GM23338 (cell line): ENCODE results near the gene THSD1. TPM values are rescaled to one million over a fixed set of nuclear protein-coding genes. Genes with fewer than 3 reads are reported as not detected.
A peak's percentile ranks its signal among the peaks of the same experiment; 100 is the strongest.

Source experiments
- ATAC-seq: fragments of 200-7000 bp; cut with Tn5 transposase; 3 replicates; pipeline ENCODE4 v1.9.1; 2020
- DNase-seq: peaks from one replicate; pipeline ENCODE4 v3.0.0-alpha.2; 2015; ENCODE audit warnings: low spot score
- H2AFZ ChIP-seq: fragments of 200-600 bp; sonication (generic); 2 replicates; pipeline ENCODE4 v1.8.0; 2016; ENCODE audit warnings: antibody characterized with exemption, mild to moderate bottlenecking, moderate library complexity
- H3F3A ChIP-seq: fragments of 200-600 bp; sonication (generic); replicated peaks from 2 replicates; pipeline ENCODE4 v1.8.0; 2017; ENCODE audit warnings: antibody characterized with exemption, mixed run types, low read depth
- H3K27ac ChIP-seq: fragments of 200-600 bp; sonication (generic); 2 replicates; pipeline ENCODE4 v1.6.1; 2016; ENCODE audit warnings: low read depth
- H3K27me3 ChIP-seq: fragments of 200-600 bp; sonication (generic); 2 replicates; pipeline ENCODE4 v1.8.0; 2016; ENCODE audit warnings: mild to moderate bottlenecking, mixed run types, moderate library complexity; ENCODE audit not compliant: insufficient read depth
- H3K36me3 ChIP-seq: fragments of 200-600 bp; sonication (generic); 2 replicates; pipeline ENCODE4 v1.8.0; 2016; ENCODE audit warnings: mild to moderate bottlenecking; ENCODE audit not compliant: insufficient read depth
- H3K4me1 ChIP-seq: fragments of 200-600 bp; sonication (generic); 2 replicates; pipeline ENCODE4 v1.8.0; 2016; ENCODE audit warnings: mild to moderate bottlenecking, moderate library complexity; ENCODE audit not compliant: insufficient read depth
- H3K4me2 ChIP-seq: fragments of 200-600 bp; sonication (generic); 2 replicates; pipeline ENCODE4 v1.7.1; 2017; ENCODE audit warnings: mixed run types
- H3K4me3 ChIP-seq: fragments of 200-600 bp; sonication (generic); 2 replicates; pipeline ENCODE4 v1.6.1; 2016; ENCODE audit warnings: mixed run types
- H3K79me2 ChIP-seq: fragments of 200-600 bp; sonication (generic); replicated peaks from 2 replicates; pipeline ENCODE4 v1.8.0; 2017; ENCODE audit warnings: mild to moderate bottlenecking; ENCODE audit not compliant: insufficient read depth
- H3K9me2 ChIP-seq: fragments of 200-600 bp; sonication (generic); 2 replicates; pipeline ENCODE4 v1.8.0; 2017; ENCODE audit not compliant: insufficient read depth
- H4K20me1 ChIP-seq: fragments of 200-600 bp; sonication (generic); replicated peaks from 2 replicates; pipeline ENCODE4 v1.8.0; 2017; ENCODE audit warnings: mild to moderate bottlenecking; ENCODE audit not compliant: insufficient read depth
- H3K27ac Mint-ChIP-seq: 2 replicates; pipeline ENCODE4 v1.8.0; 2020; ENCODE audit warnings: inconsistent platforms, mild to moderate bottlenecking, moderate library complexity, mixed read lengths
- H3K27me3 Mint-ChIP-seq: 3 replicates; pipeline ENCODE4 v1.8.0; 2022; ENCODE audit warnings: low read depth, mild to moderate bottlenecking, moderate library complexity, mixed read lengths, inconsistent platforms; ENCODE audit not compliant: insufficient read depth, poor library complexity
- H3K36me3 Mint-ChIP-seq: 3 replicates; pipeline ENCODE4 v1.8.0; 2021; ENCODE audit warnings: low read depth, mild to moderate bottlenecking, inconsistent platforms, moderate library complexity, mixed read lengths
- H3K4me1 Mint-ChIP-seq: 3 replicates; pipeline ENCODE4 v1.8.0; 2020; ENCODE audit warnings: mild to moderate bottlenecking, inconsistent platforms, mixed read lengths
- H3K4me3 Mint-ChIP-seq: 3 replicates; pipeline ENCODE4 v1.8.0; 2021; ENCODE audit warnings: moderate library complexity, mild to moderate bottlenecking, inconsistent platforms, mixed read lengths
- H3K9me3 Mint-ChIP-seq: 3 replicates; pipeline ENCODE4 v1.8.0; 2020; ENCODE audit warnings: moderate library complexity, mild to moderate bottlenecking, inconsistent platforms, mixed read lengths
- CREB1 ChIP-seq: fragments of 250-450 bp; sonication (Bioruptor Pico); IDR thresholded peaks from 2 replicates; pipeline ENCODE4 v1.5.0; 2020; ENCODE audit warnings: low read depth, mild to moderate bottlenecking, moderate library complexity
- CTCF ChIP-seq, 2 experiments: fragments of 200-600 bp in 1 of 2; sonication (generic) in 1 of 2; conservative IDR thresholded peaks; 2 replicates each; pipeline versions ENCODE4 v1.5.1 to v1.6.1; 2016 to 2017; ENCODE audit warnings: antibody characterized with exemption in 2 of 2, low read depth in 2 of 2, mild to moderate bottlenecking in 2 of 2, moderate library complexity in 1 of 2
- ETS1 ChIP-seq: IDR thresholded peaks from 2 replicates; pipeline ENCODE4 v1.6.1; 2016; ENCODE audit warnings: antibody characterized with exemption
- EZH2 ChIP-seq: fragments of 200-600 bp; sonication (generic); IDR thresholded peaks from one replicate; pipeline ENCODE4 v1.8.0; 2017; ENCODE audit warnings: antibody characterized with exemption, mild to moderate bottlenecking, low read depth; ENCODE audit not compliant: unreplicated experiment
- EZH2phosphoT487 ChIP-seq: fragments of 200-600 bp; sonication (generic); IDR thresholded peaks from one replicate; pipeline ENCODE4 v1.8.1; 2018; ENCODE audit warnings: antibody characterized with exemption; ENCODE audit not compliant: unreplicated experiment
- JUNB ChIP-seq: IDR thresholded peaks from one replicate; pipeline ENCODE4 v1.6.1; 2016; ENCODE audit warnings: antibody characterized with exemption; ENCODE audit not compliant: unreplicated experiment
- NANOG ChIP-seq: IDR thresholded peaks from 2 replicates; pipeline ENCODE4 v1.6.1; 2016; ENCODE audit warnings: antibody characterized with exemption, borderline replicate concordance
- POLR2AphosphoS5 ChIP-seq: IDR thresholded peaks from 2 replicates; pipeline ENCODE4 v1.6.1; 2016; ENCODE audit warnings: antibody characterized with exemption, low read depth
- REST ChIP-seq: IDR thresholded peaks from one replicate; pipeline ENCODE4 v1.6.1; 2018; ENCODE audit warnings: antibody characterized with exemption; ENCODE audit not compliant: unreplicated experiment
- STAT1 ChIP-seq: IDR thresholded peaks from one replicate; pipeline ENCODE4 v1.6.1; 2016; ENCODE audit warnings: antibody characterized with exemption; ENCODE audit not compliant: unreplicated experiment
- ZNF114 ChIP-seq: fragments of 250-450 bp; sonication (Bioruptor Pico); IDR thresholded peaks from 2 replicates; pipeline ENCODE4 v1.5.0; 2020; ENCODE audit warnings: mild to moderate bottlenecking, moderate library complexity
- ZNF331 ChIP-seq: fragments of 250-450 bp; sonication (Bioruptor Pico); IDR thresholded peaks from 2 replicates; pipeline ENCODE4 v1.5.0; 2020; ENCODE audit warnings: low read depth, mild to moderate bottlenecking, moderate library complexity
- polyA plus RNA-seq: library from polyadenylated mRNA; unstranded; fragments of >200 nt; fragmentation: Nextera tagmentation; extraction: Ambion mirVana; gene quantifications from 2 replicates; pipeline ENCODE4 v1.2.1, GENCODE V29; 2016
- total RNA-seq: library from RNA; depleted of rRNA; stranded (reverse); fragments of >200 nt; shearing (Covaris generic); gene quantifications from 2 replicates; pipeline ENCODE4 v1.2.3, GENCODE V29; 2014
- TF ChIP-seq, protein P1 (sequence below): fragments of 250-450 bp; sonication (Bioruptor Pico); IDR thresholded peaks from 2 replicates; pipeline ENCODE4 v1.5.0; 2020; ENCODE audit warnings: mild to moderate bottlenecking, moderate library complexity

Gene THSD1
- total and polyA plus RNA-seq, 2 experiments from 2014 or later, result 0.69 TPM; not detected in 1

DNA sequence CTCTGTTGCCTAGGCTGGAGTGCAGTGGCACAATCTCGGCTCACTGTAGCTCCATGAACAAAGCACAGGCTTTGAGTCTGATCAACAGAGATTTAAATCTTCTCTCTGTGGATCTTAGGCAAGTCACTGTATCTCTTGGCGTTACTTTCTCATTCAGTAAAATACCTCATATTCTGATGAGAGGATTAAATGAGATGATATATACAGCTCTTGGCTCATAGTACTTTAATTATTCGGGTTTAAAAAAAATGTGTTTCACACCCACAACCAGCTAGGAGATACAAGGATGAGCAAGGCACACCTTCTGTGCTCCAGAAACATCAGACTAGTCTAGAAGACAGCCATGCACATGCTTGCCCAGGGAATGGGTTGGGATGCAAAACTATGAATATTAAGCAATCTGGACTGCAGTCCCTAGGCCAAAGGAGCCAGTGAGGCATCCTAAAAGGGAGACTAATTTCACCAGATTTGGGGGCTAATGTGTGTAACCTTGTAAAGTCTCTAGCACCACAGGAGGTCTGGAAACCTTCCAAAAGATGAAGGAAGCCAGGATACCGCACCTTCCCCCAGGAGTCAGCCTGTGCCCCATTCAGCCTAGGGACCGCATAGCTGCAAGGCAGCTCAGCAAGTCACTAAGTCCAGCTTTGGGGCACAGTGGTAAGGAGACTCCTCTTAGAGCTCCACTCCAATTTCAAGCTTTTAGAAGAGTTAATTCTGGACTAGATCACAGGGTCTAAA is 42.0 kb upstream of the THSD1 start:
- Histone ChIP-seq H3K4me1 (peaks cover 11% of the 10 kb centered on the region; the same call in 1 of the 2 replicates), H4K20me1 (peaks cover 15% of the 10 kb centered on the region; the same call in 1 of the 2 replicates), H3F3A (no peaks in the 10 kb centered on the region), H3K27ac (no peak overlapping the region), H3K4me2 (no peak overlapping the region), H3K79me2 (peaks cover 53% of the 10 kb centered on the region), H3K27me3 (no peaks in the 10 kb centered on the region), H3K36me3 (no peaks in the 10 kb centered on the region), H3K4me3 (no peak overlapping the region), H2AFZ (no peak overlapping the region), H3K9me2 (no peaks in the 10 kb centered on the region)
- no peak for TF ChIP-seq JUNB
- TF ChIP-seq, protein P1, sequence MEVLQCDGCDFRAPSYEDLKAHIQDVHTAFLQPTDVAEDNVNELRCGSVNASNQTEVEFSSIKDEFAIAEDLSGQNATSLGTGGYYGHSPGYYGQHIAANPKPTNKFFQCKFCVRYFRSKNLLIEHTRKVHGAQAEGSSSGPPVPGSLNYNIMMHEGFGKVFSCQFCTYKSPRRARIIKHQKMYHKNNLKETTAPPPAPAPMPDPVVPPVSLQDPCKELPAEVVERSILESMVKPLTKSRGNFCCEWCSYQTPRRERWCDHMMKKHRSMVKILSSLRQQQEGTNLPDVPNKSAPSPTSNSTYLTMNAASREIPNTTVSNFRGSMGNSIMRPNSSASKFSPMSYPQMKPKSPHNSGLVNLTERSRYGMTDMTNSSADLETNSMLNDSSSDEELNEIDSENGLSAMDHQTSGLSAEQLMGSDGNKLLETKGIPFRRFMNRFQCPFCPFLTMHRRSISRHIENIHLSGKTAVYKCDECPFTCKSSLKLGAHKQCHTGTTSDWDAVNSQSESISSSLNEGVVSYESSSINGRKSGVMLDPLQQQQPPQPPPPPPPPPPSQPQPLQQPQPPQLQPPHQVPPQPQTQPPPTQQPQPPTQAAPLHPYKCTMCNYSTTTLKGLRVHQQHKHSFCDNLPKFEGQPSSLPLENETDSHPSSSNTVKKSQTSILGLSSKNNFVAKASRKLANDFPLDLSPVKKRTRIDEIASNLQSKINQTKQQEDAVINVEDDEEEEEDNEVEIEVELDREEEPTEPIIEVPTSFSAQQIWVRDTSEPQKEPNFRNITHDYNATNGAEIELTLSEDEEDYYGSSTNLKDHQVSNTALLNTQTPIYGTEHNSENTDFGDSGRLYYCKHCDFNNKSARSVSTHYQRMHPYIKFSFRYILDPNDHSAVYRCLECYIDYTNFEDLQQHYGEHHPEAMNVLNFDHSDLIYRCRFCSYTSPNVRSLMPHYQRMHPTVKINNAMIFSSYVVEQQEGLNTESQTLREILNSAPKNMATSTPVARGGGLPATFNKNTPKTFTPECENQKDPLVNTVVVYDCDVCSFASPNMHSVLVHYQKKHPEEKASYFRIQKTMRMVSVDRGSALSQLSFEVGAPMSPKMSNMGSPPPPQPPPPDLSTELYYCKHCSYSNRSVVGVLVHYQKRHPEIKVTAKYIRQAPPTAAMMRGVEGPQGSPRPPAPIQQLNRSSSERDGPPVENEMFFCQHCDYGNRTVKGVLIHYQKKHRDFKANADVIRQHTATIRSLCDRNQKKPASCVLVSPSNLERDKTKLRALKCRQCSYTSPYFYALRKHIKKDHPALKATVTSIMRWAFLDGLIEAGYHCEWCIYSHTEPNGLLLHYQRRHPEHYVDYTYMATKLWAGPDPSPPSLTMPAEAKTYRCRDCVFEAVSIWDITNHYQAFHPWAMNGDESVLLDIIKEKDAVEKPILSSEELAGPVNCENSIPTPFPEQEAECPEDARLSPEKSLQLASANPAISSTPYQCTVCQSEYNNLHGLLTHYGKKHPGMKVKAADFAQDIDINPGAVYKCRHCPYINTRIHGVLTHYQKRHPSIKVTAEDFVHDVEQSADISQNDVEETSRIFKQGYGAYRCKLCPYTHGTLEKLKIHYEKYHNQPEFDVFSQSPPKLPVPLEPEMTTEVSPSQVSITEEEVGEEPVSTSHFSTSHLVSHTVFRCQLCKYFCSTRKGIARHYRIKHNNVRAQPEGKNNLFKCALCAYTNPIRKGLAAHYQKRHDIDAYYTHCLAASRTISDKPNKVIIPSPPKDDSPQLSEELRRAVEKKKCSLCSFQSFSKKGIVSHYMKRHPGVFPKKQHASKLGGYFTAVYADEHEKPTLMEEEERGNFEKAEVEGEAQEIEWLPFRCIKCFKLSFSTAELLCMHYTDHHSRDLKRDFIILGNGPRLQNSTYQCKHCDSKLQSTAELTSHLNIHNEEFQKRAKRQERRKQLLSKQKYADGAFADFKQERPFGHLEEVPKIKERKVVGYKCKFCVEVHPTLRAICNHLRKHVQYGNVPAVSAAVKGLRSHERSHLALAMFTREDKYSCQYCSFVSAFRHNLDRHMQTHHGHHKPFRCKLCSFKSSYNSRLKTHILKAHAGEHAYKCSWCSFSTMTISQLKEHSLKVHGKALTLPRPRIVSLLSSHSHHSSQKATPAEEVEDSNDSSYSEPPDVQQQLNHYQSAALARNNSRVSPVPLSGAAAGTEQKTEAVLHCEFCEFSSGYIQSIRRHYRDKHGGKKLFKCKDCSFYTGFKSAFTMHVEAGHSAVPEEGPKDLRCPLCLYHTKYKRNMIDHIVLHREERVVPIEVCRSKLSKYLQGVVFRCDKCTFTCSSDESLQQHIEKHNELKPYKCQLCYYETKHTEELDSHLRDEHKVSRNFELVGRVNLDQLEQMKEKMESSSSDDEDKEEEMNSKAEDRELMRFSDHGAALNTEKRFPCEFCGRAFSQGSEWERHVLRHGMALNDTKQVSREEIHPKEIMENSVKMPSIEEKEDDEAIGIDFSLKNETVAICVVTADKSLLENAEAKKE (CRISPR knock-in tag), result no peak
- no peak for TF ChIP-seq REST
- no peak for TF ChIP-seq CREB1 (CRISPR knock-in tag)
- TF ChIP-seq ETS1, result no peak
- TF ChIP-seq ZNF331 (CRISPR knock-in tag), result no peak
- TF ChIP-seq EZH2phosphoT487, result no peak
- TF ChIP-seq ZNF114 (CRISPR knock-in tag), result no peak
- no peak for TF ChIP-seq POLR2AphosphoS5
- no peak for TF ChIP-seq EZH2
- TF ChIP-seq NANOG, result no peak
- no peak for TF ChIP-seq CTCF (conservative IDR thresholded peaks at IDR 0.05; ENCODE audit: low read depth in 2 of 2)
- TF ChIP-seq STAT1, result no peak
- no peak for ATAC-seq
- H3K4me1 Mint-ChIP-seq, result peaks cover 9% of the 10 kb centered on the region
- H3K36me3 Mint-ChIP-seq, result no peaks in the 10 kb centered on the region
- H3K9me3 Mint-ChIP-seq, result no peaks in the 10 kb centered on the region
- peaks cover 3% of the 10 kb centered on the region for H3K27me3 Mint-ChIP-seq
- no peak overlapping the region for H3K4me3 Mint-ChIP-seq
- DNase-seq, result peak; percentile 10
- H3K27ac Mint-ChIP-seq, result no peak overlapping the region
